Ishikawa (cell line): Measurements from ENCODE around the gene PCDHA10.

Source experiments
- EGR1 ChIP-seq: IDR thresholded peaks from 2 replicates; pipeline ENCODE4 v1.6.1; 2012
- FOXM1 ChIP-seq: IDR thresholded peaks from 2 replicates; pipeline ENCODE4 v1.6.1; 2012; ENCODE audit warnings: low read depth, borderline replicate concordance
- RAD21 ChIP-seq: IDR thresholded peaks from 2 replicates; pipeline ENCODE4 v1.6.1; 2012; ENCODE audit warnings: low read depth
- YY1 ChIP-seq: IDR thresholded peaks from 2 replicates; pipeline ENCODE4 v1.6.1; 2012; ENCODE audit warnings: low read depth
- TF ChIP-seq, protein P1 (sequence below): IDR thresholded peaks from 2 replicates; pipeline ENCODE4 v1.6.1; 2012; ENCODE audit warnings: low read depth, mild to moderate bottlenecking
- TF ChIP-seq, protein P2 (sequence below): IDR thresholded peaks from 2 replicates; pipeline ENCODE4 v1.6.1; 2012

DNA sequence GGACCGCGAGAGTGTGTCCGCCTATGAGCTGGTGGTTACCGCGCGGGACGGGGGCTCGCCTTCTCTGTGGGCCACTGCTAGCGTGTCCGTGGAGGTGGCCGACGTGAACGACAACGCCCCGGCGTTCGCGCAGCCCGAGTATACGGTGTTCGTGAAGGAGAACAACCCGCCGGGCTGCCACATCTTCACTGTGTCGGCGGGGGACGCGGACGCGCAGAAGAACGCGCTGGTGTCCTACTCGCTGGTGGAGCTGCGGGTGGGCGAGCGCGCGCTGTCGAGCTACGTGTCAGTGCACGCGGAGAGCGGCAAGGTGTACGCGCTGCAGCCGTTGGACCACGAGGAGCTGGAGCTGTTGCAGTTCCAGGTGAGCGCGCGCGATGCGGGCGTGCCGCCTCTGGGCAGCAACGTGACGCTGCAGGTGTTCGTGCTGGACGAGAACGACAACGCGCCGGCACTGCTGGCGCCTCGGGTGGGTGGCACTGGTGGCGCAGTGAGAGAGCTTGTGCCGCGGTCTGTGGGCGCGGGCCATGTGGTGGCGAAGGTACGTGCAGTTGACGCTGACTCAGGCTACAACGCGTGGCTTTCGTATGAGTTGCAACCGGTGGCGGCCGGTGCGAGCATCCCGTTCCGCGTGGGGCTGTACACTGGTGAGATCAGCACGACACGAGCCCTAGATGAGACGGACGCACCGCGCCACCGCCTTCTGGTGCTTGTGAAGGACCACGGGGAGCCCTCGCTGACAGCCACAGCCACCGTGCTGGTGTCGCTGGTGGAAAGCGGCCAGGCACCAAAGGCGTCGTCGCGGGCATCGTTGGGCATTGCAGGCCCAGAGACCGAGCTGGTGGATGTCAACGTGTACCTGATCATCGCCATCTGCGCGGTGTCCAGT is 19.8 kb upstream of the PCDHA10 start:
- TF ChIP-seq, protein P1, sequence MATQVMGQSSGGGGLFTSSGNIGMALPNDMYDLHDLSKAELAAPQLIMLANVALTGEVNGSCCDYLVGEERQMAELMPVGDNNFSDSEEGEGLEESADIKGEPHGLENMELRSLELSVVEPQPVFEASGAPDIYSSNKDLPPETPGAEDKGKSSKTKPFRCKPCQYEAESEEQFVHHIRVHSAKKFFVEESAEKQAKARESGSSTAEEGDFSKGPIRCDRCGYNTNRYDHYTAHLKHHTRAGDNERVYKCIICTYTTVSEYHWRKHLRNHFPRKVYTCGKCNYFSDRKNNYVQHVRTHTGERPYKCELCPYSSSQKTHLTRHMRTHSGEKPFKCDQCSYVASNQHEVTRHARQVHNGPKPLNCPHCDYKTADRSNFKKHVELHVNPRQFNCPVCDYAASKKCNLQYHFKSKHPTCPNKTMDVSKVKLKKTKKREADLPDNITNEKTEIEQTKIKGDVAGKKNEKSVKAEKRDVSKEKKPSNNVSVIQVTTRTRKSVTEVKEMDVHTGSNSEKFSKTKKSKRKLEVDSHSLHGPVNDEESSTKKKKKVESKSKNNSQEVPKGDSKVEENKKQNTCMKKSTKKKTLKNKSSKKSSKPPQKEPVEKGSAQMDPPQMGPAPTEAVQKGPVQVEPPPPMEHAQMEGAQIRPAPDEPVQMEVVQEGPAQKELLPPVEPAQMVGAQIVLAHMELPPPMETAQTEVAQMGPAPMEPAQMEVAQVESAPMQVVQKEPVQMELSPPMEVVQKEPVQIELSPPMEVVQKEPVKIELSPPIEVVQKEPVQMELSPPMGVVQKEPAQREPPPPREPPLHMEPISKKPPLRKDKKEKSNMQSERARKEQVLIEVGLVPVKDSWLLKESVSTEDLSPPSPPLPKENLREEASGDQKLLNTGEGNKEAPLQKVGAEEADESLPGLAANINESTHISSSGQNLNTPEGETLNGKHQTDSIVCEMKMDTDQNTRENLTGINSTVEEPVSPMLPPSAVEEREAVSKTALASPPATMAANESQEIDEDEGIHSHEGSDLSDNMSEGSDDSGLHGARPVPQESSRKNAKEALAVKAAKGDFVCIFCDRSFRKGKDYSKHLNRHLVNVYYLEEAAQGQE, result no peak
- TF ChIP-seq EGR1 (no peak), FOXM1 (no peak), YY1 (no peak), RAD21 (no peak)
- TF ChIP-seq, protein P2, sequence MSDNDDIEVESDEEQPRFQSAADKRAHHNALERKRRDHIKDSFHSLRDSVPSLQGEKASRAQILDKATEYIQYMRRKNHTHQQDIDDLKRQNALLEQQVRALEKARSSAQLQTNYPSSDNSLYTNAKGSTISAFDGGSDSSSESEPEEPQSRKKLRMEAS, result no peak
